HTERT RPE-1 (cell line): ENCODE data around the gene GPC3.
"Not testable (repeated sequence)": the region's sequence is repeated elsewhere in the genome, so short reads cannot be mapped to it uniquely, and the experiment has no call there.

Source experiments
- in situ Hi-C: fragments of 300-500 bp; cut with MboI; formaldehyde crosslinking; loops from 4 replicates; pipeline ENCODE4 v1.14.3; 2020; ENCODE audit warnings: low sequenced_read_pairs

The GPC3 gene

GRCh38 chrX:133786382-133786781 lies 199.0 kb downstream of the GPC3 start:
- in situ Hi-C loops: no loop called here

- in situ Hi-C loops: no loop called here
Measured at GRCh38 chrX:133783274-133783673, 202.1 kb downstream of the GPC3 start.

- in situ Hi-C loops: no loop called here
Measured at GRCh38 chrX:133781174-133781573, 204.2 kb downstream of the GPC3 start.

GRCh38 chrX:133776072-133776471 lies 209.3 kb downstream of the GPC3 start:
- in situ Hi-C loops: no loop called here

GRCh38 chrX:133774807-133775206 lies 210.6 kb downstream of the GPC3 start:
- in situ Hi-C loops: no loop called here

- in situ Hi-C loops: no loop called here
Measured at GRCh38 chrX:133771086-133771646, 214.2 kb downstream of the GPC3 start.

GRCh38 chrX:133762976-133763548 lies 222.3 kb downstream of the GPC3 start:
- in situ Hi-C loops: not testable (repeated sequence)

GRCh38 chrX:133754657-133755056 lies 230.7 kb downstream of the GPC3 start:
- in situ Hi-C loops: no loop called here

- in situ Hi-C loops: no loop called here
Measured at GRCh38 chrX:133749951-133750350, 235.4 kb downstream of the GPC3 start.

GRCh38 chrX:133749370-133749769 lies 236.0 kb downstream of the GPC3 start:
- in situ Hi-C loops: no loop called here

GRCh38 chrX:133747196-133747595 lies 238.2 kb downstream of the GPC3 start:
- in situ Hi-C loops: no loop called here

GRCh38 chrX:133746593-133746992 lies 238.8 kb downstream of the GPC3 start:
- in situ Hi-C loops: no loop called here

GRCh38 chrX:133745349-133745748 lies 240.0 kb downstream of the GPC3 start:
- in situ Hi-C loops: no loop called here

GRCh38 chrX:133742602-133743305 lies 242.6 kb downstream of the GPC3 start:
- in situ Hi-C loops: no loop called here

- in situ Hi-C loops: no loop called here
Measured at GRCh38 chrX:133741303-133741702, 244.1 kb downstream of the GPC3 start.

- in situ Hi-C loops: no loop called here
Measured at GRCh38 chrX:133726642-133727041, 258.8 kb downstream of the GPC3 start.

GRCh38 chrX:133726211-133726630 lies 259.2 kb downstream of the GPC3 start:
- in situ Hi-C loops: no loop called here

GRCh38 chrX:133723930-133724329 lies 261.5 kb downstream of the GPC3 start:
- in situ Hi-C loops: no loop called here

- in situ Hi-C loops: no loop called here
Measured at GRCh38 chrX:133722756-133723155, 262.6 kb downstream of the GPC3 start.

GRCh38 chrX:133720269-133720668 lies 265.1 kb downstream of the GPC3 start:
- in situ Hi-C loops: not testable (repeated sequence)

- in situ Hi-C loops: no loop called here
Measured at GRCh38 chrX:133715715-133716114, 269.7 kb downstream of the GPC3 start.

- in situ Hi-C loops: no loop called here
Measured at GRCh38 chrX:133709501-133709900, 275.9 kb downstream of the GPC3 start.
